Melanocyte of skin (primary cell): ENCODE results near the gene DDX43. TPM values are rescaled to one million over a fixed set of nuclear protein-coding genes. Genes with fewer than 3 reads are reported as not detected.

Experiments used
- small RNA-seq, 2 donors: library from RNA; depleted of rRNA; stranded (forward); fragments of <200 nt; gene quantifications; one replicate each; pipeline ENCODE3, GENCODE V24; 2012
- total RNA-seq, 2 donors: library from RNA; depleted of rRNA; stranded (reverse); fragments of >200 nt; gene quantifications; 2 replicates each; pipeline ENCODE4 v1.2.3, GENCODE V29; 2012

The DDX43 gene
- total RNA-seq = 1 to 10 TPM in 1 of 2 donors, not detected in 1; 1.0 TPM

DNA sequence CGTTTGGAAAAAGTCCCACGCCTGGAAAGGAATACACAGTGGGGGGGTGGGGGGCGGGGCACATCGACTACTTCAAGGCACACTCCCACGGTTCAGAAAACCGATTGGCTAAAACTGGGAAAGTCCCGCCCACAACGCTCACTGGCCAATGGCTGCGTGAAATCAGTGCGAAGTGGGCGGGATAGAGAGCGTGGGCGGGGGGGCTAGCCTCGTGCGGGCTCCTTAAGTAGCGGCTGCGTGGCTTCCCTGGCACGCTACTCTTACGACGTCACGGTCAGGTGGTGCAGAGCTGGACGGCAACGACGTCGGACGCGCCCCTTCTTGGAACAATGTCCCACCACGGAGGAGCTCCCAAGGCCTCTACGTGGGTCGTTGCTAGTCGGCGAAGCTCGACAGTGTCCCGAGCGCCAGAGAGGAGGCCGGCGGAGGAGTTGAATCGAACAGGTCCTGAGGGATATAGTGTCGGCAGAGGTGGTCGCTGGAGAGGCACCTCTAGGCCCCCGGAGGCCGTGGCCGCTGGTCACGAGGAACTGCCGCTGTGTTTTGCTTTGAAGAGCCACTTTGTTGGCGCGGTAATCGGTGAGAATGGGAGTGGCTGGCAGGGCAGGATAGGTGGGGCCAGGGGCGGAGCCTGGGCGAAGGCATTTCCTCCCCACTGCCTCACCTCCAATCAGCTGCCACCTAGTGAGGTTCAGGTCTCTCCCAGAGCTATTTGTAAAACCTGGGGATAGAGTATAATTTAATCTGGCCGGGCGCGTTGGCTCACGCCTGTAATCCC lies at the start of gene DDX43:
Gene DDX43 (plus strand): TSS at position 252 of the 778 bp plus-strand sequence. CDS start 78 bp downstream, at position 330.

GRCh38 chr6:73353636-73354593 lies 40.7 kb upstream of the DDX43 start, which contains the start of gene DPPA5:
Gene DPPA5 (minus strand): TSS chr6:73354276. CDS start chr6:73354225, 51 bp downstream.

DNA sequence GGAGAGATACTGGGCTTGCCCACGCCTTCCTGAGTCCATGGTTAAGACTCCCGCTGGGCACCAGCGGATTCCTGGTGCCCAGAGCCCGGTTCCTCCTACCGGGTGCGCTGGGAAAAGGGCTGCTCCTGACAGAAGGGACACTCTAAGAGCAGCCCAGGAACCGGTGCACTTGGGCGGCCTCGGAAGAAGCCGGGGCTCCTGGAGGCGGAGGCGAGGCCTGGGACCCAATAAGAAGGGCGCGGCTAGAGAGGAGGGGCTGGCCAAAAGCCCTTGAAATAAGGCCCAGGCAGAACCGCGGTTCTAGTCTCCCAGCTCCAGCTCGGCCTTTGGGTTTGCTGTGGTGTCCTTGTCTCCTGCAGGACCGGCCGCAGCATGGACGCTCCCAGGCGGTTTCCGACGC lies 32.3 kb upstream of the DDX43 start, which contains the start of gene KHDC3L:
Gene KHDC3L (plus strand): TSS at position 301 of the 400 bp plus-strand sequence. CDS start 72 bp downstream, at position 373.

DNA sequence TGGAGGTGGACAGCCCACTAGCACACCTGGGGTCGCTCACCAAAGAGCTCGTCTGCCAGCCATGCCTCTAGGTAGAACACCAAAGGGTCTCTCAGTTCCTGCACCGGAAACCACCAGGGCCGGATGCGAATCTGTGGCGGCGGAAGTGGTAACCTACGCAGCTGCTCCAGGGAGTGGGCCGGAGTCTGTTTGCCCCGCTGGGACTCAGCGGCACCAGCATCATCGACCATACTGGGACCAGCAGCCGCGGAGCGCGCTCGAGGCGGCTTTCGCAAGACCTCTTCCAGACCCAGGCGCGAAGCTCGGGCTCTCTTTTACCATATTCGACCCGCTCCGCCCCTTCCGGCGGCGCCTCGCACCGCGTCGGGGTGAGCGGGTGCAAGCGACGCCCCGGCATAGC lies 25.1 kb upstream of the DDX43 start, which contains the start of gene OOEP:
Gene OOEP (minus strand): TSS at position 335 of the 400 bp plus-strand sequence. CDS start 105 bp downstream, at position 230.

GRCh38 chr6:73452107-73452461 lies 57.5 kb downstream of the DDX43 start, which contains the start of gene CGAS:
Gene CGAS (minus strand): TSS chr6:73452297. CDS start chr6:73452181, 116 bp downstream.

DNA sequence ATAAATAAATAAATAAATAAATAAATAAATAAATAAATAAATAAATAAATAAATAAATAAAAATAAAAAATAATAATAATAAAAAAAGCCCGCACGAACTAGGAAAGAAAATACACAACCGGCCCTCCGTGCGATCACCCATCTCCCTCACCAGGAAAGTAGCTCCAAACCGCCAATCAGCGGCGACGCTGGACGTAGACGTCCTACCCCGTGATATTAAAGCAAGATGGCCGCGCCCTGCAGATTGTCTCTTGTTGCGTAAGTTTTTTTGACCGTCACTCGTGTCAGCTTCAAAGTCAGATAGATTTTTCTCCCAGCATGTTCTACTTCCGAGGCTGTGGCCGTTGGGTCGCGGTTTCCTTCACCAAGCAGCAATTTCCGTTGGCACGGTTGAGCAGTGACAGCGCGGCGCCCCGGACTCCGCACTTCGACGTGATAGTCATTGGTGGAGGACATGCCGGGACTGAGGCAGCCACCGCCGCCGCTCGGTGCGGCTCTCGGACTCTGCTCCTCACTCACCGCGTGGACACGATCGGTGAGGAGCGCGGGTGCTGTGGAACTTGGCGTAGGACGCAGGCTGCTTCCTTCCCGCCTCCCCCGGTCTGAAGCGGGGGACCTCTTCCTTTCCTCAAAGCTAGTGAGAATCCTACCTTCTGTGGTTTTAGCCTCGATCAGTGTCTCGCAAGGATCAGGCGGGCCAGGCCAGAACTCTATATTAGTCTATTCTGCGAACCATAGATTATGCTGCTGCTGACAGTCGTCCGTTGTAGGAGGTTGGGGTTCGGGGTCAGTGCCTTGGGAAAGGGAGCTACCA lies 67.1 kb downstream of the DDX43 start, which contains the start of gene MTO1:
Gene MTO1 (plus strand): TSS at position 201 of the 814 bp plus-strand sequence. CDS start 118 bp downstream, at position 319.

Small RNA genes lying within 50 kb of the gene (small RNA-seq; reads per million reads assigned to genes)
- gene RNU6-975P (0 reads per million in 2 donors), gene RPL39P3 (0.09 to 0.47 reads per million in 2 donors)

Other genes starting within 250 kb of the DDX43 start
- gene KHDC1L, start 169.3 kb upstream of the DDX43 start, total RNA-seq = not detected
- gene KHDC1, start 131.6 kb upstream of the DDX43 start, total RNA-seq = under 1 TPM in 1 of 2 donors, not detected in 1; 0.67 TPM
- gene DPPA5, start 40.6 kb upstream of the DDX43 start, total RNA-seq = not detected
- not detected for gene KHDC3L, start 32.2 kb upstream of the DDX43 start, total RNA-seq
- gene OOEP, start 24.9 kb upstream of the DDX43 start, total RNA-seq = not detected
- 1 to 10 TPM; 5.2 to 10.0 TPM for gene CGAS, start 57.5 kb downstream of the DDX43 start, total RNA-seq
- 10 to 100 TPM; 25.1 to 32.3 TPM for gene MTO1, start 66.9 kb downstream of the DDX43 start, total RNA-seq
- gene EEF1A1, start 126.2 kb downstream of the DDX43 start, total RNA-seq = 1,000 to 10,000 TPM; 5,147 to 8,762 TPM